NCI-H2171 (cell line): ENCODE data around the gene TNPO1.
A peak's percentile ranks its signal among the peaks of the same experiment; 100 is the strongest.

Experiments
- DNase-seq: peaks from one replicate; lab custom pipeline; 2025; lab: John Stamatoyannopoulos, UW

The TNPO1 gene

DNA sequence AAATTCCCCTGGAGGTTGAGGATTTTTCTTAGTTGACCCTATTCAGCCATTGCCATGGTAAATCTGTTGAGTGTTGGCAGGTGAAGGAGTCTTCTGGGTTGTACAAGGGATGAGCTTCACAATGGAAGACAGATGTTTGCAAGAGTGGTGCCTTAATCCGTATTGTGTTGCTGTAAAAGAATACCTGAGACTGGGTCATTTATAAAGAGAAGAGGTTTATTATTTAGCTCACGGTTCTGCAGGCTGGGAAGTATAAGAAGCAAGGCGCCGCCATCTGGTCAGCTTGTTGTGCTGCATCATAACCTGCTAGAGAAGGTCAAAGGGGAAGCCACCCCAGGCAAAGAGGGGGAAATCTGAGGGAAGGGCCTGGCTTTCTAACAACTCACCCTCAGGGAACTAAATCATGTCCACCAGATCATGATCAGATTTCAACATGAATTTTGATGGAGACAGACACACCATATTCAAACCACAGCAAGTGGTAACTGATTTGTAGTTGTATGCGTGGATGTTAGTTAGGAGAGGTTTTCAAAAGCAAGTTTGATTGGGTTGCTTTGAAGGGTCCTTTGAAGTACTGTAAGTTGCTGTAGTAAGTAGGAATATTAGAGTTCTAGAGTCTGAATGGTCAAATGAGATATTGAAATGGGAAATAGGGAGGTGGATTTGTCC lies 2.5 kb downstream of the TNPO1 start:
- DNase-seq = peak; percentile 12

GRCh38 chr5:72821776-72822175 lies 5.3 kb downstream of the TNPO1 start:
- DNase-seq = no peak

DNA sequence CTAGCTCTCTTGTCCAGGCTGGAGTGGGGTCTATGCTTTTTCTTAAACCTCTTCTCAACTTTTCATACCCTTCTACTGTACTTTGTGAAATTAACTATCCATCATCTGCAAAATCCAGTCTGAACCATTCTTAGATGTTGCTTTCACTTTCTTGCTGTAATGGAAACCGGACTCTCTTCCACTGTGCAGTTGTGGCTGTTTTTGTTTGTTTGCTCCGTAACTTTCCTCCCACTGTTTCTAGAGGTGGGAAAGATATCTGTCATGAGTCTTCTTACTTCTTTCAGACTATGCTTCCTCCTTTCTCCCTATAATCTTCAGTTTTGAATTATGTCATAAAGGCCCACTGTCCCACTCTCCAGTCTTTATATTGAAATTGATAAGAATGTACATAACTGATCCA lies 6.5 kb downstream of the TNPO1 start:
- no peak for DNase-seq

DNA sequence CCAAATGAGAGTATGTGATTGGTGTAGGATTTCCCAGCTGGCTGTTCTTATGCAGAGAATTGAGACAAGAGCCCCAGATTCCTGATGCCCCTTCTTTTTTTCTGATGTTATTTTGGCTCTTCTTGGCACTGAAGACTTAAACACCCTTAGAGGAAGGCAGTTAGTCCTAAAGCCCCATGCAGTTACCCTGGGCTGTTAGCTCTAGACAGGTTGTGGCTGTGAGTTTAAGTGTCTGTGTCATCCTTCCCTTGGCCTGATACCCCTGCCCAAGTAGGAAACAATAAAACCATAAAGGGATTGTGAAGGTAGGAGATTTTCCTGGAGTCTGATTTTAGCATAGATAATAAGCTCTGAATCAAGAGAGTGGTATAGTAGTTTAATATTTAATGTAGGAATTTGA lies 13.2 kb downstream of the TNPO1 start:
- DNase-seq = no peak

DNA sequence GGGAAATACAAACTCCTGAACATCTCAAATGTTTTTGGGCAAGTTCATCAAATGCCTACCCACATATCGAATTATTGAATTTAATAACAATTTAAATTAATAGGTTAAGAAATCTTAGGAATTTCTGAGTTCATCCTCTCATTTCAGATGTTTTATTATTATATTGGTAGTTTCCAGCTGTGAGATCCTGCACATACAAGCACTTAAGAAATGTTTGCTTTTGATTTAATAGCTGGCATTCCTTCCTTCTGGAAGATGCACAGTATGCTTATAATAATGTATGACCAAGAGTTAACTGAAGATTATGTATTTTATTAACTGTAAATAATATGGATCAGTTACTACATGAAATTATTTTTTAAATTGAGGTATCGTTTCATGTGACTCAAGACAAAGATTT lies 13.9 kb downstream of the TNPO1 start:
- no peak for DNase-seq

DNA sequence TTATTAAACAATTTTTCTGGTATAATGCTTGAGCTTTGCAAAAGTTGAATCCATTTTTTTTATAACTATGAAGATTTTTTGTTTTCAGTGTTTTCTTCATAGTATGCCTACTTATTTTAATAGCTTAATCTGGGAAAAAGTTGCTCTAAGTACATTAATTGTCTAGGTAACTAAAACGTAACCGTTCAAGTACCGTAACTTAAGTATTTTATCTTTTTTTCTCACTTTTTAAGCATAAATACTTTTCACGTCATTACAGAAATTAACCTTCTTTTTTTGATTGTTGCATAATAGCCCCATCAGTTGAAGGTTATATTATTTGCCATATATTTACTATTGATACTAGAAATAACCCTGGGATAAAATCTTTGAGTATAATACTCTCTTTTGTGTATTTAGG lies 15.2 kb downstream of the TNPO1 start:
- no peak for DNase-seq

DNA sequence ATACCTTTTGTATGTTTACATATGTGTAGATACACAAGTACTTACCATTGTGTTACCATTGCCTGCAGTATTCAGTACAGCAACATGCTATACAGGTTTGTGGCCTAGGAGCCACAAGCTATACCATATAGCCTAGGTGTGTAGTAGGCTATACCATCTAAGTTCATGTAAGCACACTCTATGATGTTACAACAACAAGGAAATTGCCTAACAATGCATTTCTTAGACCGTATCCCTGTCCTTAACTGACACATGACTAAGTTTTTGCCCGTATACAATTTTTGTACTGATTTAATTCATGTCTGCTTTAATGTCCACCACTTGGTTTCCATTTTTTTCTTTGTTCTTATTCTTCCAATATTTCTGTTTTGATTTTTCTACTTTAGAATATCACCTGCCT lies 18.5 kb downstream of the TNPO1 start:
- no peak for DNase-seq

- DNase-seq = no peak
These were observed 19.2 kb downstream of the TNPO1 start for GRCh38 chr5:72835633-72836032.

GRCh38 chr5:72836810-72837209 lies 20.3 kb downstream of the TNPO1 start:
- no peak for DNase-seq

DNA sequence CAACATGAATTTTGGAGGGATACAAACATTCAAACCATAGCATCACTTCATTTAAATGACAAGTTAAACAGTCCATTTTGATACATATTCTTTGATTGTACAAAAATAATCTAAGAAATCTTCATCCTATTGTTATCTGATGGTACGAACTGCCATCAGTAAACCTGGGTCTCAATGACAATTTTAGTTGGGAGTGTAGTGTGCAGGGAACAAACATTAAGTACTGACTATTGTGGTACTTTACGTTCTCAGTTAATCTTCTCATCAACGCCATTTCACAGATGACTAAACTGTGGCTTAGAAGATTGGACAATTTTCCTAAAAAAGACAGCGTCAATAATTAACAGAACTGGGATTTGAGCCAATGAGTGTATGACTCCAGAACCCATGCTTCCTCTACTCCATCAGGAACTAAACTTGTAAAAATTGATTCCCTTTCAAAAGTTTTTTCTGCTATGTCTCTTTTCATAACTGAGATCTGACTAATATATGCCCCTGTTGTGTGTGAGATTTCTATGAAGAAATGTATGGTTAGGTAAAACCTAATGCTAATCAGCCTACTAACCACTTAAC lies 21.1 kb downstream of the TNPO1 start:
- DNase-seq = no peak

DNA sequence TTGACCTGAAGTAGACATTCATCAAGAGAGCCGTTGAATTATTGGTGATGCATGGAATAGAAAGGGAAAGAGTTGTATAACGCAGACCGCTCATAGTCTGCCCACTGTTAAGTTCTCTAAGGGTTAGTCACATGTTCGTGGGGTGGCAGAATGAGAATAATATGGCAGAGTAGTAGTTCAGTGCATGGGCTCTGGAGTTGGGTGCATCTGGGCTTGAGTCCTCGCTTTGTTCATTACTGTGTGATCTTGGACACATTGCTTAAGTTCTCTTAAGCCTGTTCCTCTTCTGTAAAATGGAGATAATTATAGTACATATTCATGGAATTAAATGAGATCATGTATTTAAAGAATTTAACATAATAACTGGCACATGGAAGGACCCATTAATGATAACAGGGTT lies 23.6 kb downstream of the TNPO1 start:
- DNase-seq = no peak

DNA sequence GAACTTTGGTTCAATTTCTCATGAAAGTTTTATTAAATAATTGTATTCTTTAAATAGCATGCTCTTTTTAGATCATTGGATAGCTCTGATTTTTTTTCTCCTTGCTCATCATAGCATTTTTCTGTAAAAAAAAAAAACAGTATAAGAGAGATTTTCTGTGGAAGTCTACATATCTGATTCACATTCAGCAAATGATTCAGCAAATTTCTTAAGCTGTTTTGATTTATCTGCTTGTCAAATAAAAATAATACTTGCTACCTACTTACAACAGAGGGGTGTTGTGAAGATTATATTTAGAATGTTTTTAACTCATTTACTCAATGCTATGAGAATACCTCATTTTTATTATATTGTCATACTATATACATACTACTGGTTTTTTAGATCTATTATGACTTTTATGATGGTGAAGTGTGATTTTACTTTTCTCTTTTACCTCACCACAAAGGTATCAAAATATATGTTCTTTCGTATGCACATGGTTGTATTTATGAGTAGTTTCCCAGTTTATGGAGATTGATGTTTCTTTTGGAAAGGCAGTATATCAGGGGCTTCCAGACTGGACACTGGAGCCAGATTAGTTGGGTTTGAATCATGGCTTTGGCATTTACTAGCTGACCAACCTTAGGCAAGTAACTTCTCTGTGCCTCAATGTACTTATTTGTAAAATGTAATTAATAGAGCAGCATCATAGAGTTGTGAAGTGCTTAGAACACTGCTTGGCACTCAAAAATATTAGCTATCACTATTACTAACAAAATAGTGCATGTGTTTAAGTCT lies 25.5 kb downstream of the TNPO1 start:
- DNase-seq = no peak

- DNase-seq = no peak
These were observed 26.4 kb downstream of the TNPO1 start for GRCh38 chr5:72842816-72843215.

DNA sequence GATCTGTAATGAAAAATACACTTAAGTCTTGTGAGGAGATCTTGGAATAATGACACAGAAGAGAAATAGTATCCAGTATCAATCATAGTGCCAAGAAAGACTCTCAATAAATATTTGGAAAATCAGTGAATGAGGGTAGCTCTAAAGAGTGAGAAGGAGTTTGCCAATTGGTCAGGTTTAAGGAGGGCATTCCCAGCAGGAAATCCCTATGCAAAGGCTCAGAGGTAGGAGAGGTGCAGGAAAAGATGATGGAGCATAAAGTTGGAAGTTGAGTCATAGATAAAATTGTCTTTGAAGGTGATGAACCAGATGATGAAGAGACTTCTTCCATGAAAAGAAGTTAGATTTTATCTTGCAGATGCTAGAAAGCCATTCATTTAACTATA lies 27.8 kb downstream of the TNPO1 start:
- no peak for DNase-seq

- DNase-seq = no peak
These were observed 29.4 kb downstream of the TNPO1 start for GRCh38 chr5:72845889-72846288.

GRCh38 chr5:72846483-72846882 lies 30.0 kb downstream of the TNPO1 start:
- no peak for DNase-seq

DNA sequence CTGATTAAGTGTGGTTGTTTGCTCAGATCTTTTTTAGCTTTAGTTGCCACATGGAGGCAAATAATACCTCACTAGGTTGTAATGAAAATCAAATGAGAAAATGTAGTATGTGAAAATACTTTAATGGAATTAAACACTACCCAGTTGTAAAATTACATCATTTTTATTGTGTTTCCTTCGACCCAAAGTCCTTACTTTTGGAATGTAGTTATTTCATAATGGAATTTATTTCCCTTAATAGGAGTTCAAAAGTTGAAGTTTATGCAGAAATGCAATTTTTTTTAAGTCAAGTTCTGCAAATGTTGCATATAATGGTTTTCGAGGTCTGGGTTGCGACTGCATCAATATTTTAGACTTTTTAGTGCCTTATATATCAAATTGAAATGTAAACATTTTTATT lies 31.0 kb downstream of the TNPO1 start:
- no peak for DNase-seq

DNA sequence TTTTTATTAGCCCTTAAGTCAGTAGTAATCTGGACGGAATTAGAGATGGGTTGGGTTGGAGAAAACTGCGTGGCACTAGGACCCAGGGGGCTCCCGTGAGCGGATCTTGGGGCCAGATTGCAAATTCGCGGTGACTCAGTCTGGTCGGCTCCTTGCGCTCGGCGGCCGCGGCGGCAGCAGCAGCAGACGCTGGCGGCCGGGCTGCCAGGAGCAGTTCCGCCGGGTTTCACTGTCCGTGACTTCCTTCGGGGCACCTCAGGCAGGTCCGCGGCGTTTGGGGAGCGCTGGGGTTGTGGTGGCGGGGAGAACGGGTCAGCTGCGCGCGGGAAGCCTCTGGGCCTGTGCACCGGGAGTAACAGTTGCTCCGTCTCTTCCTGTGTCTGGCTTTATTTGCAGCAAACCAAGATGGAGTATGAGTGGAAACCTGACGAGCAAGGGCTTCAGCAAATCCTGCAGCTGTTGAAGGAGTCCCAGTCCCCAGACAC lies 31.6 kb downstream of the TNPO1 start:
- peak; percentile 46 for DNase-seq

GRCh38 chr5:72848474-72849428 lies 32.3 kb downstream of the TNPO1 start:
- no peak for DNase-seq

- no peak for DNase-seq
These were observed 33.1 kb downstream of the TNPO1 start for GRCh38 chr5:72849546-72849945.

- DNase-seq = no peak
These were observed 33.7 kb downstream of the TNPO1 start for GRCh38 chr5:72850113-72850512.

GRCh38 chr5:72852356-72852755 lies 35.9 kb downstream of the TNPO1 start:
- DNase-seq = no peak
